Inflammatory macrophage treated with lipopolysaccharide for 4 hours (primary cell): ENCODE measurements around the gene UPB1.
"Not testable (repeated sequence)": the region's sequence is repeated elsewhere in the genome, so short reads cannot be mapped to it uniquely, and the experiment has no call there.

ENCODE experiments used
- DNase-seq: peaks from one replicate; pipeline ENCODE4 v3.0.0-alpha.2; 2020

Gene UPB1

DNA sequence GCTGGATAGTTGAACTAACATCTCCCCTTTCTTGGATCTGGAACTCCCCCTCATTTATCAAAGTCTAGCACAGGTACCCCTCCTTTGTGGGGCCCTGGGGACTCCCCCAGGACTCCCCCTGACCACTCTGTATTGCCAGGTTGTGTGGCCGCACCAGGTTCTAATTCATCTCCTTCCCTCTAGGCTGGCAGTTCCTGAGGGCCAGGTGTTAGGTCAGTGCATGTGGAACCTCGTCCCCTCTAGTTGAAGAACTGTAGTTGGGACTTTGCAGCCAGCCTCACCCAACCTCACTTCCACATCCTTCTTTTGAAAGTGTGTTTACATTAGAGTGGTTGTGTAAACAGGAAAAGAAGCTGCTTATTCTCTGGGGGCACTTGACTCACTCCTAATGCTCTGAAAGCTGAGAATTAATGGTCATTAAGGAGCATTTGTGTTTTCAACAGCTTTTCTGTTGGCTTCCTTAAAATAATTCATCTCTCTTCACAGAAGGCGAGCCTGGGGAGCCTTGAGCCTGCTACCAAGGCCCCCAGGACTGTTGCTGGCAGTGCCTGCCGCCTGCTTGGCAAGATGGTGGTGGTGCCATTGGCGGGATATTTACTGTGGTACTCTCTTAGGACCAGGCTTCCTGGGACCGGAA, 11.8 kb downstream of the UPB1 start:
- peak; percentile 82 for DNase-seq

DNA sequence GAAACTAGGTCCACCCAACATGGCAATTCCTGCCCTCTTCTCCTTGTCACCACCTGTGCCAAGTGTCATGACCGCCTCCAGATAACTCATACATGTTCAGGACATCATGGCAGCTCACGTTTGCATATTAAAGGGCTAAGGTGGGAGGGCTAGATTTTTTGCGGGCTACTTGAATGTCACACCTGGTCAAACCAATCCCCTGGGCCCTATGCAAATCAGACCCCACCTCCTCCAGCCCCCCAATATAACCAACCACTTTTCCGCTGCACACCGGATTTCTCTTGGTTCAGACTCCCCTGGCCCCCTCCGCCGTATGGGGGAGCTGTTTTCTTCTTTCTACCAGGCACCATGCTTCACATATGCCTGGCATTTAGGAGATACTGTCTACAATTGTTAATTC, 12.6 kb downstream of the UPB1 start:
- no peak for DNase-seq

DNA sequence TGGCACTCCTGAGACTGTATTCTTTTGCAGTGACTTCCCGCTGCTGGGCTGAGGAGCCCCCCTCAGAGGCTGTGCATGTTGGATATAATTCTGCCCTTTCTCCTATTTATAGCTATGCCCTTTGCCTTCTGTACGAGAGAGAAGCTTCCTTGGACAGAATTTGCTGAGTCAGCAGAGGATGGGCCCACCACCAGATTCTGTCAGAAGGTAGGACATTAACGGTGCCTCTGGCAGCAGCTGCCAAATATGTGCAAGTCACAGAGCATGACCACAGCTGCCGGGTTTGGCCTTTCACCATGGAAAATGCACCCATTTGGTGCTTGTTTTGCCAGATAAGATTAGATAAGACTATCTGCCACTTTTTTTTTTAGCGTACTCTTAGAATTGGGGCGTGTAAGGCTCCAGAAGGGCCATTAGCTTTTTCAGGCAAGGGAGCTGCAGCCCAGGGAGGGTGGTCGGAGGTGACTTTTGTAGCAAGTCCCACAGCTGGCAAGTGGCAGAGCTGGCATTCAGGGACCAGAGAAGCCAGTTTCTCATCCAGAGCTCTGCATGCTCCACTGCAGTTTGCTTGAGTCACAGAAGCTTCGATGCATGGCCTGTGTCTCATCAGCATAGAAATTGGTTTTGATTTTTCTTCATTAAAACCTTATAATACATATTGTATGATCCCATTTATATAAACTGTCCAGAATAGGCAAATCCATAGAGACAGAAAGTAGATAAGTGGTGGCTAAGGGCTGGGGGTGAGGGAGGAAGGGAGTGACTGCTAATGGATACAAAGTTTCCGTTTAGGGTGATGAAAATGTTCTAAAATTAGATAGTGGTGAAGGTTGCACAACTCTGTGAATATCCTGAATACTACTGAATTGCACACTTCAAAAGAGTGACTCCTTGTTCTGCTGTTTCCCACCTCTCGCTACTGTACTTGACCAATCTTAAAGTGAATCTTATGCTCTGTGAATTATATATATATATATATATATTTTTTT, 15.8 kb downstream of the UPB1 start:
- peak; percentile 95 for DNase-seq

DNA sequence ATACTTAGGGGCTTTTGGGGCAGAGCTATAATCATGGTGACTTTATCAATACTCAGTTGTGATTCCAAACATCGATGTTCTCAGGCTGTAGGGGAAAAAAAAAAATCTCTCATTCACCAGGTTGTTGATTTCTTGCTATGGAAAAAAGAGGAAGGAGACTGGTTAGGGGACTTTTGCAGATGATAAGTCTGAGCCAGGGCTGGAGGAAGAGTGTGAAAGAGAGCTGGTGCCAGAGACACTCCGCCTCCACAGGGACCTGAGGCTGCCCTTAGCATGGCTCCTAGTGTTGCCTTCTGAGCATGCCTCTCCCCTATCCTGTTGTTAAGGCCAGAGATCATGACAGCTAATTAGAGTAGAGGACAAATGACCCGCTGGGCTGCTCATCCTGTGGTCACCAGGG, 16.9 kb downstream of the UPB1 start:
- DNase-seq, result peak; percentile 88

DNA sequence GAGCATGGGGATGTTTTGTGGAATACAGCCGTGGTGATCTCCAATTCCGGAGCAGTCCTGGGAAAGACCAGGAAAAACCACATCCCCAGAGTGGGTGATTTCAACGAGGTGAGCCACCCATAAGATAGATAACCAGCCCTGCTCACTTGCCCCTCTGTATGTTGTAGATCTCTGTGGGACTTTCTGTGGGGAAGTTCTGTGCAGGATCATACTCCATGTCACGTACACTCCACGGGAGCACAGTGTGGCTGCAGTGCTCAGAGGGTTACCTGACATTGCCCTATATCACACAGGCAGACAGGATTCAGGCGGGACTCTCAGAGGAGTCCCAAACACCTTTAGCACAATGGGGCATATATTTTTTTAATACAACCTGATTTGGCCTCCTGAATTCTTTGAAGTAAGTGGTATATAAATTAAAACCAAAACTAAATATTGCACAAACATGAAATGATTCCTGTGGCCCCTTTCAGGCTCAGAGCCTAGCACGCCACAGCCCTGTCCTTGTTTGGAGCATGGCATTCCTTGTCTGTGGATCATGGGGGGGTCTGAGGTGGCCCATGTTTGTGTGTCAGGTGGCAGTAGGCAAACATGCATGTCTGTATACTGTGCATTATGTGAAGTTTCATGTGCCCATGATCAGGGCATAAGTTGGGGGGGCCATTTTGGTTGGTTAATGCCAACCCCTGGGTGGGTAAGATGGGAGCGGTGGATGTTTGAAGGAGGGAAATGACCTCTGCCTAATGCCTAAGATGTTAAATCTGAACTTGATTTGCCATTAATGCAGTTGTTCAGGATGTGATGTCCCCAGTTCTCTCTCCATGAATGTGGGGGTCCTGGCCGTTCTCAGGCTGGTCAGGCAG, 18.5 kb downstream of the UPB1 start:
- no peak for DNase-seq

DNA sequence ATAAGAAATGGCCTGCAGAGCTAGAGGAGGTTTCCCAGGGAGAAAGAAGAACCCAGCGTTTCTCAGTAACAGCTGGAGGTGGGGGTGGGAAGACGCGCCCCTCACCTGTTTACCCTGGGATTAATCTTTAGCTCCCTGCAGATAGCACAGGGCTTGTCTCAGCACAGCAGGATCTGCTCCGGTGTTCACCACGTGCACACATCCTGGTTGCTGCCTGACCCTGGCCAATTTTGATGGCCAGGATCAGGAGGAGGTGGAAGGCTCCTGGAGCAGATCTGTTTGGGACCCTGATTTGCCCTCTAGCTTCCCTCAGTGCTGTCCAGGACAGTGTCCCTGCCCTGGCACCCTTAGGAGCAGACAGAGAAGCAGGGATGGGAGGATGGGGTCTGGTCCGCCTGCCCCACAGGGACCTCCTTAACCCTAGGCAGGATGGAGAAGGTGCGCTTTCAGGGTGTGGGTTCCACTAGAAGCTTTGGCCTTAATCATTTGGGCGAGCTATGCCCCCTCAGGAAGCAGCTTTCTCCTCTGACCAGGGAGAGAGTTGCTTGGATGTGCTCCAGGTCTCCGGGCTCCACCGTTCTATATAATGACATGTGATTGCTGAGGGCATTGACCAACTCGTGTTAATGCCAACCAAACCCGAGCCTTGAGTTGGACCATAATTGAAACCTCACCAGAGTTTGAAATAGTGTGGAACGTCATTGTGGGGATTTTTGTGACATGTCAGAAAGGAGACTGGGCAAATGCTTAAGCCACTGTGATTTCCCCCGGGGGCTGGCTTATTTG, 19.3 kb downstream of the UPB1 start:
- no peak for DNase-seq

DNA sequence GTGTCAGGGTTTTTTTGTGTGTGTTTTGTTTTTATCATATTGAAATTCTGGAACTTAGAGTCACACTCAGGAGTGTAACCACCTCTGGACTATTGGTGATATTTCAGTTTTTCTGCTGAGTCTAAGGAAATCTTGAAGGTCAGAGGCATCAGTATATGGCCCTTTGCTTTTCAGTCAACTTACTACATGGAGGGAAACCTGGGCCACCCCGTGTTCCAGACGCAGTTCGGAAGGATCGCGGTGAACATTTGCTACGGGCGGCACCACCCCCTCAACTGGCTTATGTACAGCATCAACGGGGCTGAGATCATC, 19.9 kb downstream of the UPB1 start:
- peak; percentile 85 for DNase-seq

DNA sequence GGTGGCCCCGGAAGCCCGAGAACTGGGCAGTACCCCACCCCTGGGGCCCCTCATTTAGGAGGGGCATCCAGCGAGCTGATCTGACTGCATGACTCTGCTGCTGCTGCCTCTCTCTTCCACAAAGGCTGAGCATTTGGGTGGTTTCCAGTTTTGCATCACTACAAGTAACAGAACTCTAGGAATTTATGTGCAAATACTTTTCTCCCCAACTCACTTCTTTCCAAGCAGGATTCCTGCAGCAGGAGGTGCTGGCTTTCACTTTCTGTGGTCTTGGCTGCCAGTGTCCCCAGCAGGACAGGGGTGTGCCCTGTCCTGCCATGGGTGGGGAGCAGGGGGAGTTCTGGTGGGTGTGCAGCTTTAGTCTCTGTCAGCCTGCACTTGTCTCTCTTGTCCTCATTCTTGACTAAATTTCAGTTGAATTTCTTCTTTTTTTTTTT, 21.2 kb downstream of the UPB1 start:
- peak; percentile 93 for DNase-seq

DNA sequence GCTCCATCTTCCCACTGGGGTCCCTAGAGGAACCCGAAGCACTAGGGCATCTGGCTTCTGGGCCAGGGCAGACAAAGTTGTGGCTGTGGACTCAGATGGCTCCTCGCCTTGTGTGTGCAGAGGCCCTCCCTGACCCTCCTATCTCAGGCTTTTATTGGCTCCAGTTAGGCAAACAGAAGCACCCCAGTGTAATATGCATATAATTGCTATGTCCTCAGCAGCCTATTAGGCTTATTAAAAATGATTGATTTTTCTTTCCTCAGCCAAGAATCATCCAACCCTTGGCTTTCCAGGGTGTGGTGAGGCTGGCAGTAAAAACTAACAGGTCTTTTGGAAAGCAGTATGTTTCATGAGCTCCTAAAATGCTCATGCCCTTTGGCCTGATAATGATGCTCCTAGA, 22.3 kb downstream of the UPB1 start:
- no peak for DNase-seq

DNA sequence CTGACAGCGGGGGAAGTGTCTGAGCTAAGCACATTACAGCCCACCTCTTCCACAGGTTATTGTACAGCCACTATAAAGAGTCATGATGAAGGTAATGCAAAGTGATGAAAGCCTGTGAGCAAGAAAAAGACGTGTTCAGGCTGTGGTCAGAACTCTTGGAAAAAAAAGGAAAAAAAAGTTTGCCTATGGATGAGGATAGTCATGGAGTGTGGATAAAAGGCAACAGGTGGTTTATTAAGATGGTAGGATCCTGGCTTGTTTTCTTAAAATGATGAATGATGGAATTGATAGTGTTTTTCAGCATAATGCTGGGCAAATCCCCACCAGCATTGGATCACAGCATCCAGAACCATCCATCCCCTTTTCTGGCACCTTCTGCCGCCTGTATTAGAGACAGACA, 23.1 kb downstream of the UPB1 start:
- DNase-seq, result no peak

DNA sequence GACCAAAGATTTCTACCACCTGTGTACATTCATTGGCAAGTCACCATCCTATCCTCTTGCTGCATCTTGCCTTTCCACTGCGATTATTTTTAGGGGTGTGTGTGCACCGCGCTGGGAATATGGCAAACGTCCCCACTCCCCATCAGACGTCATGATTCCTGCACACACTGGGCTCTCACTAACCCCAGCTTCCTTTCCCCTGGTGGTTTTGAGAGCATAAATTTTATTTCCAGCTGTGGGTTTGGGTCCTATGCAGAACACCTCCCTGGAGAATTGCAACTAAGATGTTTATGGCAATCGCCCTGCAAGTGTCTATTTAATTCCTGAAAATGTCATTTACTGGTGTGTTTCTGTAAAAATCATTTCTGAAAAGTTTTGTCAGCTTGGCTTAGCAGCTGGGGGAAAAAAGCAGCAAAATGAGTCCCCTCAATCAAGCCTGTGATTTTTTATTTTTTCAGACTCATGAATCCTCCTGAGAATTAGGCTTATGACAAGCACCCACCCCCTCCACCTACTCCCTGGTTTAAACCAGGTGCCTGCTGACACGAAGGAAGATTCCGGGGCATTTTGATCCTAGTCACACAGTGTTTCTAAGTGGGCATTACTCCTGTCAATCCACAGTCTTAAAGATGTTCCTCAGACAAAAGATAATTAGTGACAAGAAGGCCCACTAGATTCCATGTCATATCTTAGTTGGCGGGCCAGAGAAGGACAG, 23.8 kb downstream of the UPB1 start:
- no peak for DNase-seq

DNA sequence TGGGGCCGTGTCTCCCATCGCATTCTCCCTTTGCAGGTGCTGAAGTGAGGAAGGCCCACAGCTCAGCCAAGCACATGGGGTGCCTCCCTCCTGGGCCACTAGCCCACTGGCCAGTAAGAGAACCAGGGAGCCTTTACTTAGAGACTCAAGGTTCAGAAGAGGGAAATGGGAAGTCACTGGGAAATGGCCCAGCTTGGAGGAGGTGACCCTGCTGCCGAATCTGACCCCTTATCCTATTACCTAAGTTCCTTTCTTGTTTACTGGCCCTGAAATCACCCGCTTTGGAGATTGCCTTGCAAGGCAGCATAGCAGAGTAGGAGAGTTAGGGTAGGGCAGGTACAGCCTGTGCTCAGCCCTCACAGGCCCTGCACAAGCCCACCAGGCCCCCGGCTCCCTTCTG, 24.4 kb downstream of the UPB1 start:
- no peak for DNase-seq

DNA sequence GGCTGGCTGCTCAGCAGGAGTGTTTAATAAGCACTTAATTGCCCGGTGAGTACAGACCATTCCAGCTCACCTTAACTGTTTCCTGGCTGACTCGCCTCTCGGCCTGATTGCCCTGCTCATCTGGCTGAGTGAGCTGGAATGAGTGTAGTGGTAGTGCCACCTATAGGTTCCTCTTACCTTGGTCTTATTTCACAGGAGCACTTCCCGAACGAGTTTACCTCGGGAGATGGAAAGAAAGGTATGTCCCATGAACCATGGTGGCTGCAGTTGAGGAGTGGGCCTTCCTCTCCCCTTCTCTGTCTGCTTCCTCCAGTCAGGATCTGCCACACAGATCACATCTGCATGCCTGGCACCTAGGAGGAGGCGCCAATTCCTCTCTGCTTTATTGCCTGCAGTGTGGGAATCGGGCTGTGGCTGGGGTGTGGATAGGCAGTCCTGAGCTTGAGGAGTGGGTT, 26.7 kb downstream of the UPB1 start:
- peak; percentile 48 for DNase-seq

DNA sequence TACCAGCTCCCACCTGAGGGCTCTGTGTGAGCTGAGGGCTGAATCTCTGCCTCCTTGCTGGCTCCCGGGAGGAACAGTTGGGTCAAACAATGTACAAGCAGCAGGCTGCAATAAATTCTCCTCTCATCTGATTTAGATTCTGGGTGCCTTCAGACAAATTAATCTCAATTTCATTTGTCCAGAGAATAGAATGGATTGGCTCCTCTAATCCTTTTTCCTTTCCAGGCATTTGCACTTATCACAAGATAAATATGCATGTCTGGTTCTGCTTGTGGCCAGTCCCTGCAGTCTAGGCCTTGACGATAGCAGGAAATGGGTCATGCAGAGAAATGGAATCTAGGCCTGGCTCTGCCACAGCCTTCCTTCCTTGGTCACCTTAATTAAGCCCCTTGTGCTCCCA, 28.7 kb downstream of the UPB1 start:
- no peak for DNase-seq

DNA sequence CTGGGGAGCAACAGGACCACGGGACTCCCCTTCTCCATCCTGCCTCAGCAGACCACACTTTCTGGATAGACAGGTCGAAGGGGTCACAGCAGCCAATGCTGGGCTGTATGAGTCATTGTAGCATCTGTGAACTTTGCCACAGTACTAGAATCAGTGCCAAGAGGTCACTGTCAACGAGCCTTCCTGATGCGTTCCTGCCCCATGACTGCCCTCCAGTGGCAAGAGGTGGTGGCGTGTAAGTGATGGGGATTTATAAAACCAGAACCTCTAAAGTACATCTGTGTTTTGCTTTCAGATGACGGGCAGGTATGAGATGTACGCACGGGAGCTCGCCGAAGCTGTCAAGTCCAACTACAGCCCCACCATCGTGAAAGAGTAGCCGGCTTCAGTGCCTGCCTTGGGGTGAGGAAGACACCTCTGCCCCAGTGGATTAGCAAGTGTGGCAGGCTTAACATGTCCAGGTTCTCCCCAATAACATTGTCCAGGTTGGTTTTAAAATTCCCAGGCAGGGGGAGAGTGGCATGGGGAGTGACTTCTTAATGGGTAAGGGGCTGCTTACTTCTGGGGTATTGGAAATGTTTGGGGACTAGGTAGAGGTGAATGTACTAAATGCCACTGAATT, 30.4 kb downstream of the UPB1 start:
- DNase-seq, result peak; percentile 88

DNA sequence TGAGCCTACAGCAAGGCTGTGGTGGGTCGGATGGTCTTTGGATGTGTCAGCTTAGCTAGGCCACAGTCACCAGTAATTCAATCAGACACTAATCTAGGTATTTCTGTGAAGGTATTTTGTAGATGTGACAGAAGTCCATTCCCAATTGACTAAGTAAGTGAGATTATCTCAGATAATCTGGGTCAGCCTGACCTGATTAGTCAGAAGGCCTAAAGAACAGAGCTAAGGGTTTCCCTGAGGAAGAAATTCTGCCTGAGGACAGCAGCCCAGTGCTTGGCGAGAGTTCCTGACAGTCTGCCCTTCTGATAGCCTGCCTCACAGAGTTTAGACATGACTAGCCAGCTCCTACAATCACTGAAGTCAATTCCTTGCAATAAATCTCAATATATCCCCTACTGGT, 31.1 kb downstream of the UPB1 start:
- DNase-seq, result no peak

DNA sequence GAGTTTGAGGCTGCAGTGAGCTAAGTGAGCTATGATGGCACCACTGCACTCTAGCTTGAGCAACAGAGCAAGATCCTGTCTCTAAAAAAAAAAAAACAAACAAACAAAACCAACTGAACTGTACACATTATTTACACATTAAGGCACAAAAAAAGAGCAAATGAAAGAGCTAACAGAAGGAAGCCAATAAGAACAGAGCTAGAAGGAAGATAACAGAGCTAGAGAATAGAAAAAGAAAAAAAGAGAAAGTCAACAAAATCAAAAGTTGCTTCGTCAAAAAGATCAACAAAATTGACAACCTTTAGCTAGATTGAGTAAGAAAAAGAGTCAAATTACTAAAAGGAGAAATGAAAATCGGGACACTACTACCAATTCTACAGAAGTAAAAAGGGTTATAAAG, 34.8 kb downstream of the UPB1 start:
- no peak for DNase-seq

DNA sequence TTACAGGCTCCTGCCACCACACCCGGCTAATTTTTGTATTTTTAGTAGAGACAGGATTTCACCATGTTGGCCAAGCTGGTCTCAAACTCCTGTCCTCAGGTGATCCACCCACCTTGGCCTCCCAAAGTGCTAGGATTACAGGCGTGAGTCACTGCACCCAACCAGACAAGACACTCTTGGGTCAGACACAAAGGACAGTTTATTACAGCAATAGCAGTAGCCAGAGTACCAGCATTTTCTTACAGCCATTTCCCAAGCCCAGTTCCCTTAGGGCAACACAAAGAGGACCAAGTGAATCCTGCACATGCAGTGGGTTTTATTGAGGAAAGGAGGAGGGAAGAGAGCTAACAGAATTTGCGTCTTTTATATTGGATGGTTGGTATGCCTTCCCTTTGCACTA, 35.8 kb downstream of the UPB1 start:
- not testable (repeated sequence) for DNase-seq

DNA sequence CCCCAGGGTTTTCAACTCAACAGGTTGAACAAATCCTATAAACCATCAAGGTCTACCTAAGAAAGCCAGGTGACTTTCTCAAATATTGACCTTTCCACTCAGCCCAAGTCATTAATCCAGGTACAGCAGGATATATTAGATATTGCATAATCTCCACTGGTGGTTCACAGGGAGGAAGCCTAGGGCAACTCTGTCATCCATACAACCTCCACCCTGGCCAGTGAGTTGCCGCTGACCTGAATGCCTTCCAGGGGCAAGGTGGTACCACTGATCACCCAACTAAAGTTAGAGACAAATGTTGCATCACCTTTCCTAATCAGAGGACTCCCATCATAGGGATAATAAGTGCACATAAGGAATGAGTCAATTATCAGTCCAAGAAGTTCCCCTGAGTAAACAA, 36.9 kb downstream of the UPB1 start:
- DNase-seq, result no peak

DNA sequence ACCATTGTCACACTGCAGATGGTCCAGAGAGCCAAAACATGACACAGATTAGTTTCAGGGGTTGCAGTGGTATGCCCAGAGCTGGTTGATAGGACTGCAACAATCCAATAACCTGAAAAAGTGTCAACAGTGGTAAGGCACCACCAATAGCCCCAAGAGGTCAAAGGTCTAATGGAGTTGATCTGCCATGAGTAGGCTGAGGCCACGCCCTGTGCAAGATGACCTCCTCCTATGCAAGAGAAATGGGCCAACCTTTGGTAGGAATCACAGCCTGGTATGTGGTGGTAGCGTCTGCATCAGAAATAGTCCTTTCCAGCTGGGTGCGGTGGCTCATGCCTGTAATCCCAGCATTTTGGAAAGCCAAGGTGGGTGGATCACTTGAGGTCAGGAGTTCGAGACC, 40.2 kb downstream of the UPB1 start:
- no peak for DNase-seq

DNA sequence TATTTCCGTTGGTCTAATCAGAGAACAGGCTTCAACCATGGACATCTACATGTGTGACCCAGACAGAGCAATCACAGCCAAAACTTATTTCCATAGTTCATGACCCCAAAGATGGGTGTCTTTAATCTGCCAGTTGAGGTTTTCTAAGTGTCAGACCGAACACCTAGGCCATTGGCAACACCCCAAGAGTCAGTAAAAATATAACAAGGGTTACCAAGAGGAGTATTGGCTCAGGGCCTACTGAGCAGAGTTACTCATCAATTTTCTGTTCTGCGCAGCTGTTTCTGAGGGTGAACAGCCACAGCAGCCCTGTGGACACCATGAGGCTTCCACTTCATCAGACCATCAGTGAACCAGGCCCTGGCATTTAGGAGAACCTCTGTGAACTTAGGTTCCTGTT, 41.0 kb downstream of the UPB1 start:
- no peak for DNase-seq
